HG03558 (cell line): ENCODE data around the gene AFF3.

Experiments
- ATAC-seq: cut with Tn5 transposase; IDR thresholded peaks from one replicate; pipeline ENCODE4 v1.9.1; 2021; ENCODE audit warnings: moderate number of reproducible peaks; ENCODE audit not compliant: unreplicated experiment; ENCODE audit errors: extremely low read depth

AFF3 gene

DNA sequence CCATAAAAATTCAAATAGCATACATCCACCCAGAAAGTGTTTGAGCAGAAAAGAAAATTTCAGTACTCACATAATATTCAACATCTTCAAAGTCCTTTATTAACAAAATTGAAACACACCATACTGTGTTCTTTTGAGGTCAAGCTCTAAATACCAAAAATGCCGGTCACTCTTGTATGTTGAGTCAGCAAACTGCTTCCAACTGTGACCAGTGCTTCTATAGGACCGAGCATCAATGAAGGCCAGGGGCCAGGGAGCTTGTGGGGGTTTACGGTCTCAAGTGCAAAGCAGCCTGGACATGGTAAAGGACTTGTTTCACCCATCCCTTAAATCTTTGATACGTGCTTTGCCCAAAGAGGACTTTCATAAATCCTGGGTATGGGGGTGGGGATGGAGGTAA is 539.9 kb downstream of the AFF3 start:
- ATAC-seq: no peak

DNA sequence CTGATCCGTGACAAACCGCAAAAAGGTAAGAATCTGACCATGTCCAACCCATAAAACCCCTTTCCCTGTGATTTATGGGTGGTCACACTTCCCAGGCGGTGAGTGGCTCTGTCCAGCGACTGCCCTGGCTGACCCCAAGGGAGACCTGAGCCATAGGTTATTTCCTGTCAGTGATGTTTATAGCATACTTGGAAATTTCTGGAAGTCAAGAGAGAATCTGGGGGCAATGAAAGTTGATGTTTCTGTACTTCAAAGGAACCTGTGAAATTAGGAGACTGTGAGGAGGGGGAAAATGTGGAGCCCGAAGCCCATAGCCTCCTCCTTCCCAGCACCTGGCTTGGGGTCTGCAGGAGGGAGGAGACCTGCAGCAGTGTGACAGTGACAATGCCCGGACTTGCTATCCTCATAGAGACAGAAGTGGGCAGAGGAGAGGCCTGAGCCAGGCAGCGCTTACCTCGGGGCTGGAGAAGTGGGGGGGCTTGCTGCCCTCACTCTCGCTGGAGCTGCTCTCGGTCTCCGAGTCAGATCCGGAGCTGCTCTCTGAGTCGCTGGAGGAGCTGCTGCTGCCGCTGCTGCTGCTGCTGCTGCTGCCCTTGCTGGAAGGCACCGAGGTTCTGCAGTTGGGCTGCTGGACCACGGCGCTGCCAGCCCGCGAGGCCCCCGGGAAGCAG is 541.3 kb downstream of the AFF3 start:
- ATAC-seq: no peak

DNA sequence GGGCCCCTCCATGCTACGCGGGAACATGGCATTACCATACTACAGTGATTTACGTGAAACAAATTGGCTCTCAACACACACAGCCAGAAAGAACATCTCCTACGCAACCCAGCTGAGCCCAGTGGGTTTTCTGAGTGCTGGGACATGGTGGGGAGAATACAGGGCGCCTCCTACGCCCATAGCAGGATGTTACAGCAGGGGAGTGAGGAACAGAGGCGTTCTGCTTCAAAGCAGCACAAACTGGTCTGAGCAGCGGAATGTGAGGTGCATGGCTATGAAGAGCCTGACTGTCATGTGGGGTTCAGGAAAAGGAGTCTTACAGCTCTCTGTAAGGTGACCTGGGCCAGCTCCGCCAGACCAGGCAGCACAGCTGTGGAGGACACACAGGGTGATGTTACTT is 543.9 kb downstream of the AFF3 start:
- ATAC-seq: no peak

DNA sequence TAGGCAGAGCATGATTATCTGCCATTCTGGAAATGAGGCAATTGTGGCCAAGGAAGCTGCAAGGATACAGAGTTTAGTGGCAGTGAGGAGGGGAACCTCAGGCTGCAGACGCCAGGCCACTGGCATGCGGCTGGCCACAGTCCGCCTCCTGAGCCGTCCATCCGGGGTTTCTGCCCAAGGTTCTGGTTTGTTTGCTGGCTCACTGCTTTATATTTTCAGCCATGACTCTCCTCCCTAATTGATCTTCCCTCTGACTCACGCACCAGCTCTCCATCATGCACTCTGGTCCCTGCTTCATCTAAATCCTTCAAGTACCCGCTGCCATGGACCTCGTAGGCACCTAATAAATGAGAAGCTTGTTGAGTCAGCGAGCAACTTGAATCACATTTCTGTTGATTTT is 544.8 kb downstream of the AFF3 start:
- ATAC-seq: no peak

DNA sequence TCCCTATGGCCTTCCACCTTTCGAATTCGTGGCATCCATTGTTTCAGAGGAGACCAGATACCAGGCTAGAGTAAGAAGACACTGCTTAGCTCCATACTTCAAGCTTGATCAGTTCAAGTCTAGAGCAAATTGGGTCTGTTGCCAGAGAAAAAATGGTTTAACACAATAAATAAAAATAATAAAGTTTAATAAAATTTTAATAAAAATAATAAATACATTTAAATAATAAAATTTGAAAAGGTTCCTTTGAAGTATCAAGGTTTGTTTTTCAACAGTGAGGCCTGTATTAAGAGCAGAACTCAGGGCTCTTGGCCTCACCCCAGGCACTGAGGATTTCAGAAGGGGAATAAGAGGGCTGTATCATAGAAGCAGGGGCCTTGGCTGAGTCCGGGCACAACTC is 547.0 kb downstream of the AFF3 start:
- no peak for ATAC-seq

DNA sequence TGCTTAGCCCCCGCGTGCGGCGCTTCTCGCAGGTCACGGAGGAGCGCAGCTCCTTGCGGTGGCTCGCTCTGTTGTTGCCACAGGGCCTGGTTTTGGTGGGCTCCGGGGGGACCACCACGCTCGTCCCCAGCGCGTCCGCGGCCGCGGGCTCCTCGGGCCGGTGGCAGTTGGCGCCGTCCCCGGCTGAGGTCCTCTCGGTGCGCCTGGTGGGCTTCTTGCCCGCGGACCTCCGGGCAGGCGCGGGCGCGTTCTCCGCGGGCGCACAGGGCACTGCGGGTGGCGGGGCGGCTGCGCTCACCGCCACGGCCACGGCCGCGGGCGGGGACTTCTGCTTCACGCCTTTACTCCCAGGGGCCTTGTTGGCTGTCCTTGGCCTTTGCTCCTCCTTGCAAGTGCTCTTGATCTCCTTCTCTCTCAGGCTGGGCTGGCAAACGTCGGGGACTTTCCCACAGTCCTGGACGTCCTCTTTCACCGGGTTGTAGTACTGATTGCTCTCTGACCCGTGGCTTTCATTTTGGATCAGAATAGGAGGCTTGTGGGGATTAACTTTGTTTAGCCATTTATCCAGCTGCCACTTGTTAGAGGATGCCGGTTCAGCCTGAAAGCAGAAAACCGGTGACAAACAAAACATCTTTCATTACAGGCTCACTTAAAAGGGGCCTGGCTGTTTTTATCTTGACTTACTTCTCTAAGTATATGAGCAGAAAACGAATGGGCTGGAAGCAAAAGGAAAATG is 548.5 kb downstream of the AFF3 start:
- ATAC-seq: no peak

DNA sequence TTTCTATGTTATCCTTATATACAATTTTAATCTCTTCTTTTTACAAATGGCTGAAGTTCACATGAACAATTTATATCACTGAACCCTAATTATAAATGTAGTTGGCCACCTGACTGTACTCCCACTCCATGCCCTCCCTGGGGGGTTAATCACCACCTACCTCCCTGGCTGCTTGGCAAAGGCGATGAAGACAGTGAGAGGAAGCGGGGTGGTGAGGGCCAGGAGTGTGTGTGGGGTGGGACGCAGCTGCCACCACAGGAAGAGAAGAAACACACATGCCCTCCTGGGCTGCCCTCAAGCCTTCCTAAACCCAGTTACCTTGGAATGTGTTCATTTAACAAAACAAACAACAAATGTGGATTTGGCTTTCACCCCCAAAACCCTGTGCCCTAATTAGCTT is 565.6 kb downstream of the AFF3 start:
- ATAC-seq: no peak

DNA sequence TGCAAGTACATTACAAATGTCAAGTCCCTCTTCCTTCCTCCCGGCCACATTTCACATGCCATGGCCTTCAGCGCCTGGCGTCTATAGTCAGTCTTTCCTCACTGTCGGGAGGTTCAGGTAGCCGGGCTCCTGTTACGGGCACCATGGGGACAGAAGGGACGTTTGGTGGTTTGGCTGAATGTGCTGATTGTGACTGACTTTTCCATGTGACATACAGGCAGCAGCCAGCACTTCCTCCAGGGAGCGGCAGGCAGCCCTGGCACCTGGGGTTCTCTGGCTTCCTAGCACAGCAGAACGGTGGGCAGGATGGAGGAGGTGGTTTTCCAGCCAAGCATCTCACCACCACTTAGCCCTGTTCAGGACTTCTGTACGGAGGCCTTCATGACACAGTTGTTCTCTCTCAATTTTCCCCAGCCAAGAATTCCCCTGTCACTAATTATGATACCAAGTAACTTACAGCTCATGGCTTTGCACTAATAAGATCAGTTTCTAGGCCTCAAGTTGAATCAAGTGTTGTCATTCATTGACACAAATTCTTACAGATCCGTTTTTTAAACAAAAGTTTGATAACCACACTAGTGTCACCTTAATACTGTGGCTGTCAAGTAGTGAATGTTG is 568.6 kb downstream of the AFF3 start:
- ATAC-seq: no peak

DNA sequence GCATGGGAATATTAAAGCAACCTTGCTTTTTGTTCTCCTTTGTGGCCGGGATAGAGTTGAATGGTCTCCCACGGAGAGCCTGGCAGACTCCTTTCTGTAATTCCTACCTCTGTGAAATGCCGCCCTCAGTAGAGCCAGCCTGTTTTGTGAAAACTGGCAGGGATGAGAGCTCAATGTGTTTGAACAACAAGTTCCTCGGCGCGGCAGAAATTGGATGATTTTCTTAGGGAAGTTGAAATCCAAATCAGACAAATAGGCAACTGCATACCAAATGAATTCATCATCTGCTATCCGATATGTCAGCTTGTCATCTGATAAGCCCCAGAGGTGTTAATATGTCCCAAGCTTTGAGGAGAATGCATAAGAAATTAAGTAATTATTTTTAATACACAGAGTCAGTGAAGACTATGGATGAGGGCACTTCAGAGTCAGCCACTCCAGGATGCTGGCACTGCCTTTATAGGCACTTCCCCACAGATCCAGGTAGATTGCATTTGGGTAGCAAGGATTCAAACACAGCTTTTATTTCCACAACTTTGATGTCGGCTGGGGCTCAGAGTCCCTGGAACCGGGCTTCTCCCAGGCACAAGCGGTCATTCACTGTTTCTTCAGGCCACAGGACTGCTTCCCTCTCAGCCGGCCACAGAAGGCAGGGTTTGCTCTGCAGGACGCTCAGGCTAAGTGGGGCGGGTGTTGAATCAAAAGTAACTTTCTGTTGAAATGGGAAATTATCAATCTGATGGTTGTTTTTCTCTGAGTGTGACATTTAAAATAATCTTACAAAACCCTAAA is 569.8 kb downstream of the AFF3 start:
- ATAC-seq: no peak

DNA sequence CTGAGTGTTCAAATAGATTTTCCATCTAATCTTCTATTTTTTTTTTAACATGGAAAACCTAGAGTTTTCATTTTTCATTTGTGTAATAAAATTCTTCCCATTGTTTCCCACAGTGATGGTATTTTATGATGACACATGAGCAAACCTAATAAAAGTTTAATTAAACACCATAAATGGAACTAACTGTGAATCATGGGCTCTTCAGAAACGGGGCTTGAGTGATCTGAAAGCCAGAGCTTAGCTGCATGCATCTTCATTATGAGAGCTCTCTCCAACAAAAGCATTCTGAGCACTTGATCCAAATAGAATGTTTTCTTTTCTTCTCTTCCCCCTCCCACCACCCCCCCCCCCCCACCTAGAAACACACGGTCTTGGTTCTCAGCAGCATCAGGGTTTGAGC is 570.4 kb downstream of the AFF3 start:
- ATAC-seq: no peak

DNA sequence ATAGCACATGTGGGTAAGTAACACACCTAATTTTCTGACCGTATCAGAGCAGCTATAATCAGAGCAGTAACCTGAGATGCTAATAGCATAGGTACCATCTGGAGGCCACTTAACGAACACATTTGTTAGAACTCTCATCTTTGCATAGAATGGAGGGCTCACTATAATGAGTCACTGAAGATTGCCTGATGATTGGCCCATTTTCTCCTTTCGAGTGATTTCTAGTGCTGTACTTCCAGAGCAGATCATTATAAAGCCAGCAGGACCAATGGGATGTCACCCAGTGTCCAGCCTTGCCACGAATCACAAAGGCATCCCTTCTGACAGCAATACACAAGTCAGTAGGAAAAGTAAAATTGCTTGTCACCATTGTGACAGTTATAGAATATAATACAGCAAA is 570.9 kb downstream of the AFF3 start:
- ATAC-seq: no peak

DNA sequence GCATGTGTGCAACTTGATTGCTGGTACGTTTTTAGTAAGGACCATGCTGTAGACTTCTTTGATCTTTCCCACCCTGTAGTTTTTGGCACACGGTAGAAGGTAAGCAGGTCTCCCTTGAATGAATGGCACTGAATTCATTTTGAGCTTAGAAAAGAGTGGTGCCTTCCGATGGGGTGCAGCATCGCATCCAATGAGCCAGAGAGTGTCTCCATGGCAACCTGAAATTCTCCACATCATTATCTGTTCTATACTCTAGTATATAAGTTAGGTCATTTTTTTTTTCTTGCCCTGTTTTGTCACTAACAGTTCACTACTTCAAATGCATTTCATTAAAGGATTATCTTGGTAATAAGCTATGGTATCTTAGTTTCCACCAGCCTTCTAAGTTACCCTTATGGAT is 571.4 kb downstream of the AFF3 start:
- ATAC-seq: no peak

DNA sequence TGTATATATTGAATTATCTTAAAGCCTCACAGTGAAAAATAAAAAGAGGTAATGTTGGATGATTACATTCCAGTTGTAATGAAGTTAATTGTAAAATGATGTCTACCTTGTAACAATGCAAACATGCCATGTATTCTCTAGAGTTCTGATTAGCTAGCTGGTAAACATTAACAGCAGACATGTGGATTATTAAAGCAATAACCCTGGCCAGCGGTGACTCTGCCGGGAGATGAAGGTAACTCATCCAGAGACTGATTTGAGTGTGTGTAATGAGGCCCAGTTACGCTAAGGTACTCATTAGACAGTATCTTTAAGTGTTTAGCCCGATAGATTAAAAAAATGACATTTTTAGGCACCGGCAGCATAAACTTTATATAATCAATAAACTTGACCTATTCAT is 573.0 kb downstream of the AFF3 start:
- no peak for ATAC-seq

DNA sequence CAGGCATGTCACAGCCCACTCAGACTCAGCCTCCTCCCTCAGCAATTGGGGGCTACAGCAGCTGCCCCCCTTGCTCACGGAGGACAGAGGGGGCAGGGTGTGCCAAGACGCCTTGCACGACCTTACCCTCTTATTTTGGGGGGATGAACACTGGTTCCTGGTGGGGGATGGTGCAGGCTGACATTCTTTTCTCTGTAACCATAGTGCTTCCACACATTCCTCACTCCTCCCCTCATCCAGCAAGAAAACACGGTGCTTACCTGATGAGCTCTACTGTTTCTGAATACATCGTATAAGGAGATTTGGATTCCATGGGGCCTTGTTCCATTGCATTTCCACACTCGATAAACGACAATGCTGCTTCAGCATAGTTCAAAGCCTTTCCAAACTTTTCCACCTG is 577.2 kb downstream of the AFF3 start:
- no peak for ATAC-seq

DNA sequence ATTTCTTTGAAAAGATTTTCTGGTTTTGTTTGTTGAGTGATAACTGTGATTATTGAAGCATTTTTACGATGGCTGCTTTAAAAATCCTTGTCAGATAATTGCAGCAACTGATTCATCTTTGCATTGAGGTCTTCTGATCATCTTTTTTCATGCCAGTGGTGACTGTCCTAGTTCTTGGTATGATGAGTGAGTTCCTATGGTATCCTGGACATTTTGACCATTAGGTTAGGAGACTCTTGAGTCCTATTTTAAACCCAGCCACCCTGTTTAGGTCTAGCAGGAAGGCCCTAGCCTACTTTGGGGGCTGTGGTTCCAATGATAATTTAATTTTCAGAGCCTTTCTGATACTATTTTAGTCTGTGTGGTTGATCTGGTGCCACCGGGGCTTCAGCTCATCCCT is 579.9 kb downstream of the AFF3 start:
- no peak for ATAC-seq

DNA sequence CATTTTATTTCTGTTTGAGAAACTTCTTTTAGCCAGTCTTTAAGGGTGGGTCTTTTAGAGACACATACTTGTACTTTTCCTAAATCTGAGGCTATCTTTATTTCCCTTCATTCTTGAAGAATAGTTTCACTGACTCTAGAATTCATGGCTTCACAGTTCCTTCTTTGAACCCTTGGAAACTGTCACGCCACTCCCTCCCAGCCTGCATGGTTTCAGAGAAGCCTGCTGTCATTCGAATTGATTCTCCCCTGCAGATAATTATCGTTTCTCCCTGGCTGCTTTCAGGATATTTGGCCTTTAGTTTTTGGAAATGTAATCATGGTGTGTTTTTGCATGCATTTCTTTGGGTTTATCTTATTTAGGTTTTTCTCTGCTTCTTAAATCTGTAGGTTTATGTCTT is 580.6 kb downstream of the AFF3 start:
- no peak for ATAC-seq

DNA sequence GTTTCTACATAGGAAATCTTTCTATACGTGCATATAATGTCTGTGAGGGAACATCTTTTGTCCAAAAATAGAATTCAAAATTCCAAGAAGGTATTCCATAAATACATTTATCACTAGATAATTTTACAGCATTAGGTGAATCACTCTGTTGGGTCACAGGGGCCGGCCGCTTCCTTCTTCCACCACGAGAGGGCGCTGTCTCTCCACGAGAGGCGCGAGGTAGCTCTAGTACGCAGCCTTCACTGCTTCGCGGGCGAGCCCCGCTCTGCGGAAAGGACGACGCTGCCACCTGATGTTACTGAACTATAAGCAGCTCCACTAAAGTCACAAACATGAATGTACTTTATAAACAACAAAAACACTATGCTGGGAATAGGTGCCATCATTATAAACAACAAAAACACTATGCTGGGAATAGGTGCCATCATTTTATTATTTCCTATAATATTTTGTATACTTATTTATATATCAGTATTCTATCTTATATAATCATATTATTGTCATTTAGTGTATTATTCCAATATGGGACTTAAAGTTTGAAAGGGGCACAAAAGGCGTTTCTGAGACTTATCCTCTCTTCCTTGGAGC is 583.2 kb downstream of the AFF3 start:
- no peak for ATAC-seq

DNA sequence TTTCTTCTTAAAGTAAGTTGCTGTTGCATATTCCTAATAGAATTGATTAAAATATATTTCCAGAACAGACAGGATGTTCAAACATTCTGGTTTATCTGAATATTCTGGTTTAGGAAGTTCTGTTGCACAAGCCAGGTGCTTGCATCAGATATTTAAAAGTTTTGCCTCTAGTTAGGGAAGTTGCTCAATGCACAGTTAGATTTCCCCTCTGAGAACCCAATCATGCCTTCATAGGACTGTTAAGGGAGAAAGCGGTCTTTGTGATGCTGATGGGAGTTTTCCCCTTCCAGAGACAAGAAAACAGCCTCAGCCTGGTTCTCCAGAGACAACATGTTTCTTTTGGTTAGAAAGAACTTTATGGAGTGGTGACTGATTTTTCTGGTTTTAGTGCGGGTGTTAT is 587.0 kb downstream of the AFF3 start:
- ATAC-seq: no peak

DNA sequence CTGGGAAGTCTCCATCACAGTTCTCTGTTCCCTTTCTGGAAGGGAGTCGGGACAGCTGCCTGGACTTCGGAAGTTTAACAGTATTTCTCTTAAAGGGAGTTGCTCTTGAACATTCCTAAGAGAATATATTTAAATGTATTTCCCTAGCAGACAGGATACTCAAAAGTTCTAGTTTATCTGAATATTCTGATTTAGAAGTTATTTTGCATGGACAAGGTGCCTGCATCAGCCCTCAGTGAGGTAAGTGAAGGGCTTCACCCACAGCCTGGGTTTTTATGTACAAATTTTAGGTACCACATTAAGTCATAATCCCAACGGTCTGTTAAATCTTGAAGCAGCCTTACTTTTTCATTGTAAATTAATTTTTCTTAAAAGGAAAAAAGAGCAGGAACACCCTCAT is 587.5 kb downstream of the AFF3 start:
- ATAC-seq: no peak

DNA sequence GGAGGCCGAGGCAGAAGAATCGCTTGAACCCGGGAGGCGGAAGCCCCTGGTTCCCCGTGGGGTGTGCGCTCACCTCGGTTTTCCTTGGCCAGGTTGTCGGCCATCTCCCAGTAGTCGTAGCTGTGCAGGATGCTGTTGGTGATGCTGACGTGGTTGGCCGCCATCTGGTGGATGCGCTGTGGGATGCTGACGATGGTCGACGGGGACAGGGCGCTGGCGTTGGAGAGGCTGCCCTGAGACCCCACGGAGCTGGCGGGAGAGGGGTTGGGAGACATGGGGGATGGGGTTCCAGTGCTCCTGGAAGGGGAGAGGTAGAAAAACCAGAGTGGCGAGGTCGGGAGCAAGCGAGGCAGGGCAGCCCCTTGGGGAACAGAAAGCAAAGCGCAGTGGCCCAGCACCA is 588.2 kb downstream of the AFF3 start:
- no peak for ATAC-seq

DNA sequence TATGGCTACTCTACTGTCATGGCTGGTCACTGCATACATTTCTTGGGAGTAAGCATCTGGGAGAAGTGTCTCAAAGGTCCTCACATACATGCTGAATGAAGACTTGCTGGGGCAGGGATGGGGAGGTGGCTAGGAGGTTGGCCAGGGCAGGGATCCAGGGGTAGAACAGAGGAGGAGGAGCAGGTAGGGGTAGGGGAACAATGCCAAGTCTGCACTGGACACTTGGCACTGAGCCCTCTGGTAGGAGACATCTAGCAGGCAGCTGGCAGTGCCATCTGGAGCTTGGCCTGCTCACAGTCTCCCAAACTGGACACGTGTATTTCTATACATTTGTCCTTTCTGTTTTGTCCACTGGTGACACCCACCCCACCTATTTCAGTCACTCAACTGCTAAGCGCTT is 589.9 kb downstream of the AFF3 start:
- ATAC-seq: no peak
